Measurements from ENCODE around the gene SLX4IP.

The SLX4IP gene

DNA sequence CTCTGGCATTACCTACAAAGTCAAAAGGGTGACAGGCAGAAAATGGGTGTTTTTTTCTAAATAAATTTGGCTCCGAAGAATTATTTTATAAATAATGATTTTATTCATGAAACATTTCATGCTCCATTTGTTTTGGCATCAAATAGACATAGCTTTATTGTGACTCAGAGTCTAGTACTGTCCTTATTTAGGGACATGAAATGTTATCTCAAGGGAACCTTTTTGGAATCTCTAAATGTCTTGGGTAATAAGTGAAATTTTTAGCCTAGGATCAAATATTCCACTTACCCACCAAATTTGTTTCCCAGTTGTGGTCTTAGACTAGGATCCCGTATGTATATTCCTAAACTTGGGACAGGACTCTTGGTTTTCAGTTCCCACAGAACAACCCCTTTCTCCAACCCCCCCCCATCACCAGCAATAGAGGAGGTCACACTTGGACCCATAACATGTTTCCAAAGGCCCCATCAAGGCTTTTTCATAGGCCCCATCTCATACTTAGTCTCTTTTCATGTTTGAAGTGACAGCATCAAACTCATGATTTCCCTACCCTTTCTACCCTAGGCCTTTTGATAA is 156.9 kb downstream of the SLX4IP start:
- Histone ChIP-seq H3K4me1 (ENCODE audit: control insufficient read depth, insufficient read depth, low read length) (no peaks in the 10 kb centered on the region), H3K27ac (ENCODE audit: low read depth, low read length) (no peak overlapping the region), H3K9ac (ENCODE audit: low read depth, low read length) (no peak overlapping the region), H3K9me3 (ENCODE audit: control insufficient read depth, insufficient read depth, low read length) (no peaks in the 10 kb centered on the region), H3K27me3 (ENCODE audit: control insufficient read depth, insufficient read depth, low read length) (no peaks in the 10 kb centered on the region), H3K36me3 (ENCODE audit: control insufficient read depth, insufficient read depth, low read length) (no peaks in the 10 kb centered on the region), H3K4me3 (ENCODE audit: low read depth, low read length) (no peak overlapping the region)

DNA sequence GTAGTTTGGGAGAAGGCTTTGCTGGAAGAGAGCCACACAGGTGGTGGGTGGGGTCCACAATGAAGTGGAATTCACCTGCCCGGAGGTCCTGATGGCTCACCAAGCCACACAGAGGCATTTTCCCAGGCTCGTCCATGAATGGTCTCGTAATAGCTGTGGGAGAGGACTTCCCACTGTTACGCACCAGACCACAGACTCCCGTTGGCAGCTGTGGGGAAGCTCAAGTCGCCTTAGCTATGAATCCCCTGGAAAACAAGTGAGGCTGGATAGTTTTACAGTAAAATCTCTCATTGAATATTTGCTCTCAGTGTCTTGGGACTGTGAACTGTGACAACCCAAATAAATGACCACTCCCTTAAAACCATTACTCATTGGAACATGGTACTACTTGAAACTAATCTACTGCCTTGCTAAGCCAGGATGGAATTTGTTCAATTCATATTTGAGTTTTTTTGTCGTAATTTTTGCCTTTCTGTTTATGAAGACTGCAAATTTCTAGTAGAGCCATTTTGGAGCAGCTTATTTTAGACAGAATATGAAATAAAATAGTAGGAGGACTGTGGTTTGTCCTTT is 159.3 kb downstream of the SLX4IP start:
- Histone ChIP-seq H3K9ac (ENCODE audit: low read depth, low read length) (no peak overlapping the region), H3K9me3 (ENCODE audit: control insufficient read depth, insufficient read depth, low read length) (no peaks in the 10 kb centered on the region), H3K27me3 (ENCODE audit: control insufficient read depth, insufficient read depth, low read length) (no peaks in the 10 kb centered on the region), H3K4me1 (ENCODE audit: control insufficient read depth, insufficient read depth, low read length) (no peaks in the 10 kb centered on the region), H3K4me3 (ENCODE audit: low read depth, low read length) (no peak overlapping the region), H3K27ac (ENCODE audit: low read depth, low read length) (no peak overlapping the region), H3K36me3 (ENCODE audit: control insufficient read depth, insufficient read depth, low read length) (no peaks in the 10 kb centered on the region)

DNA sequence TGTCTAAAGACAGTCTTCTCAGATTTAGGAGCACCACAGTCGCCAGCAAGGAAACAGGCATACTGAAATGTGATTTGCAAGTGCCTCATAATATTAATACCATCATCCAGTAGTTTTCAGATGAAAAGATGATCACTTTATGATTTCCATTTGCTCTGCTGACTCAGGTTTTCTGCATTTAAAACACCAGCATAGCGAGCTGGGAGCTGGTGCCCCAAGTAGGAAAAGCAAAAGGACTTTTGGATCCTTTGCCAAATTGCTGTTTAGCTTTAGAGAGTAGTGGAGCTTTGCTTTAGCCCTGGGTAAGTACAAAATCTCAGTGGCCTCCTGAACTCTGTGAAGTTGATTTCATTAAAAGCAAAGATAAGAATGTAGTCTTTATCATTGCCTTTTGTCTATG is 160.2 kb downstream of the SLX4IP start:
- H3K4me3 ChIP-seq (ENCODE audit: low read depth, low read length) = no peak overlapping the region
- H3K36me3 ChIP-seq (ENCODE audit: control insufficient read depth, insufficient read depth, low read length) = no peaks in the 10 kb centered on the region
- H3K27me3 ChIP-seq (ENCODE audit: control insufficient read depth, insufficient read depth, low read length) = no peaks in the 10 kb centered on the region
- no peaks in the 10 kb centered on the region for H3K9me3 ChIP-seq (ENCODE audit: control insufficient read depth, insufficient read depth, low read length)
- no peak overlapping the region for H3K9ac ChIP-seq (ENCODE audit: low read depth, low read length)
- no peaks in the 10 kb centered on the region for H3K4me1 ChIP-seq (ENCODE audit: control insufficient read depth, insufficient read depth, low read length)
- H3K27ac ChIP-seq (ENCODE audit: low read depth, low read length) = no peak overlapping the region

DNA sequence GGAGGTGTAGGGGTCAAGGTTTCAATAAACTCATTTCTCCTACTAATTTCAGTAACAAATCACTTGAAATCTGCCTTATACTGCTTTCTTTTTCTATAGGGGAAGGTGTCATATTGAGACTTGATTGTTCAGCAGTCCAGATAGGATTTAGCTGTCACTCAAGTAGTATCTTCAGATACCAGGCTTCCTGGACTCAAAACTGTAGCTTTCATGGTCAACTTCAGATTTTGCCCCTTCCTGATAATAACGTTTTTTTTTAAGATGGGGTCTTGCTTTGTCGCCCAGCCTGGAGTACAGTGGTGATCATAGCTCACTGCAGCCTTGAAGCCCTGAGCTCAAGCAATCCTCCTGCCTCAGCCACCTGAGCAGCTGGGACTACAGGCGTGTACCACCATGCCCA is 160.9 kb downstream of the SLX4IP start:
- no peaks in the 10 kb centered on the region for H3K4me1 ChIP-seq (ENCODE audit: control insufficient read depth, insufficient read depth, low read length)
- no peaks in the 10 kb centered on the region for H3K9me3 ChIP-seq (ENCODE audit: control insufficient read depth, insufficient read depth, low read length)
- H3K27me3 ChIP-seq (ENCODE audit: control insufficient read depth, insufficient read depth, low read length) = no peaks in the 10 kb centered on the region
- H3K27ac ChIP-seq (ENCODE audit: low read depth, low read length) = no peak overlapping the region
- no peaks in the 10 kb centered on the region for H3K36me3 ChIP-seq (ENCODE audit: control insufficient read depth, insufficient read depth, low read length)
- H3K4me3 ChIP-seq (ENCODE audit: low read depth, low read length) = no peak overlapping the region
- no peak overlapping the region for H3K9ac ChIP-seq (ENCODE audit: low read depth, low read length)

DNA sequence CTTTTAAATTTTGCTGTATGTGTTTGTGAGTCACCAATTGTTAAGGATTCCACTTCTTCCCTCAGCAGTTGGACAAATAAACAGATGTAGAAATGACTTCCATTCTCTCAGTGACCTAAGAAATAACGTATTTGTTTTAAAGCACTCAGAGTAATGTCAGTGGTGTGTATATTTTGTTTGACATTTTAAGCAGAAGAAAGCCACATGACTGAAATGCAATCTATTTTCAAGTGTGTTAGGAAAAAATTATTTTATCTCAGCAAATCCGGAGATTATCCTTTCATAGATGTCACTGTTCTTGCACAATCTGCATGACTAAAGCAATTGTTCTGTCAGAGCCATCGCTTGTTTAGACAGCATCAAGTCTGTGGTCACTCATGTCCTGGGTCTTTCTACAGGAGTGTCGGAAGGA is 161.6 kb downstream of the SLX4IP start:
- no peaks in the 10 kb centered on the region for H3K4me1 ChIP-seq (ENCODE audit: control insufficient read depth, insufficient read depth, low read length)
- H3K4me3 ChIP-seq (ENCODE audit: low read depth, low read length) = no peak overlapping the region
- no peak overlapping the region for H3K27ac ChIP-seq (ENCODE audit: low read depth, low read length)
- H3K27me3 ChIP-seq (ENCODE audit: control insufficient read depth, insufficient read depth, low read length) = no peaks in the 10 kb centered on the region
- H3K9ac ChIP-seq (ENCODE audit: low read depth, low read length) = no peak overlapping the region
- H3K36me3 ChIP-seq (ENCODE audit: control insufficient read depth, insufficient read depth, low read length) = peaks cover 2% of the 10 kb centered on the region; the same call in 1 of the 2 replicates
- no peaks in the 10 kb centered on the region for H3K9me3 ChIP-seq (ENCODE audit: control insufficient read depth, insufficient read depth, low read length)

DNA sequence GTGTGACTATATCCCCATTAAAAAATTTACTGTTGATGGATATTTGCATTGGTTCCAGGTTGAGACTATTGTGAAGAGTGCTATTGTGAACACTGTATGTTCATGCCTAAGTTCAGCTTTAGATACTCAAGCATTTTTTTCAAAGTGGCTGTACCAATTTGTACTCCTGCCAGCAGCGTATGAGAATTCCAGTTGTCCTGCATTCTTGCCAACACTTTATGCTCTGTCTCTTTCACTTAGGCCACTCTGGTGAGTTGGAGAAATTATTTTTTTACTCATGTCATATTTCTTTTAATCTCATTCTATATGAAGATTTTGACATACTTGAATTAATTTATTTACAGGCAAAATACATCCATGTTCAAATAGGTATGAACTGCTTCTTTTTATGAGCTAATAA is 162.5 kb downstream of the SLX4IP start:
- Histone ChIP-seq H3K27me3 (ENCODE audit: control insufficient read depth, insufficient read depth, low read length) (no peaks in the 10 kb centered on the region), H3K4me1 (ENCODE audit: control insufficient read depth, insufficient read depth, low read length) (no peaks in the 10 kb centered on the region), H3K9me3 (ENCODE audit: control insufficient read depth, insufficient read depth, low read length) (no peaks in the 10 kb centered on the region), H3K27ac (ENCODE audit: low read depth, low read length) (no peak overlapping the region), H3K36me3 (ENCODE audit: control insufficient read depth, insufficient read depth, low read length) (peaks cover 4% of the 10 kb centered on the region; the same call in 1 of the 2 replicates), H3K9ac (ENCODE audit: low read depth, low read length) (no peak overlapping the region), H3K4me3 (ENCODE audit: low read depth, low read length) (no peak overlapping the region)

DNA sequence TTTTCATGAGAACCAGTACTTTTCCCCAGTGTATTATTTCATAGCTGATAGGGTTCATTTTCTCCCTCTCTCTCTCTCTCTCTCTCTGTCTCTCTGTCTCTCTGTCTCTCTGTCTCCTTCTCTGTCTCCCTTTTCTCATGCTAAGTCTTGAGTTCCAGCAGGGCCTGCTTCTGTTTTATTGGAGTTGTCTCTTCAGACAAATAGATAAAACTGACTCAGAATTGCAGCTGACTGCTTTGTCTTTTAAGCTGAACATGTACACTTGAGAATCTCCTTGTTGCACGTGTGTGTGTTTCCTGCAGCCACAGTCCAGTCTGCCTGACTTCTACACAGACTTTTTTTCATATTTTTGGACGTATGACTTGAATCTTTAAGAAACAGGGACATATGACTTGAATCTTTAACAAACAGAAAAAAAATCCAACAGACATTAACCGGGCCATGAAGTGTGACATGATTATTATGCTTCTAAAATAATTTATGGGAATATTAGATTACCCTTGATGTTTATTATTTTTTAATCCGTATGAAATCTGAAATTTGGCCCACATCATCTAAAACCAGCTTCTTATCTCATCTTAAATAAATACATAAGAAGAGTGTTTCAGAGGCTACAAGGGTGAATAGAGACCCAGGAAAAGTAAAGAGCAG is 167.2 kb downstream of the SLX4IP start:
- no peak overlapping the region for H3K9ac ChIP-seq (ENCODE audit: low read depth, low read length)
- H3K27ac ChIP-seq (ENCODE audit: low read depth, low read length) = no peak overlapping the region
- no peaks in the 10 kb centered on the region; the same call in 1 of the 2 replicates for H3K4me1 ChIP-seq (ENCODE audit: control insufficient read depth, insufficient read depth, low read length)
- no peaks in the 10 kb centered on the region for H3K9me3 ChIP-seq (ENCODE audit: control insufficient read depth, insufficient read depth, low read length)
- H3K27me3 ChIP-seq (ENCODE audit: control insufficient read depth, insufficient read depth, low read length) = no peaks in the 10 kb centered on the region
- peaks cover 4% of the 10 kb centered on the region; the same call in 1 of the 2 replicates for H3K36me3 ChIP-seq (ENCODE audit: control insufficient read depth, insufficient read depth, low read length)
- H3K4me3 ChIP-seq (ENCODE audit: low read depth, low read length) = no peak overlapping the region

DNA sequence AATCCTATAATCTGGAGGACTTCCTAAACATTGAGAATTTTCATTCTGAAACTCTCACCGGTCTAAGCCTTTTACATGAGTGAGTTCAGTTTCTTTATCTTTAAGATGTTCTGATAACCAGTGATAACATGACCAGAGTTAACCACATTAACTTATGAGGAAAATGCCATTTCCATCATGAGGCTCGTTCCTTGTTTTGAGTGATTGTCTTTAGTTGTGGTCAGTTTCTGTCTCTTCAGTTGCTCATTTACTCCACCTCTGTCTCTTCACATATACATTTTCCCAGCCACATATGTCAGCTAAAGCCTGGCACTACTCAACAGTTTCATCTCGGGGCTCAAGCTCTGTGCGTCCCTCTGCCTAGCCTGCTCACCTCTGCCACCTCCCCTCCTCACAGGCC is 168.3 kb downstream of the SLX4IP start:
- no peak overlapping the region for H3K4me3 ChIP-seq (ENCODE audit: low read depth, low read length)
- H3K9ac ChIP-seq (ENCODE audit: low read depth, low read length) = no peak overlapping the region
- H3K4me1 ChIP-seq (ENCODE audit: control insufficient read depth, insufficient read depth, low read length) = no peaks in the 10 kb centered on the region; the same call in 1 of the 2 replicates
- H3K27me3 ChIP-seq (ENCODE audit: control insufficient read depth, insufficient read depth, low read length) = no peaks in the 10 kb centered on the region
- no peaks in the 10 kb centered on the region for H3K9me3 ChIP-seq (ENCODE audit: control insufficient read depth, insufficient read depth, low read length)
- H3K36me3 ChIP-seq (ENCODE audit: control insufficient read depth, insufficient read depth, low read length) = peaks cover 4% of the 10 kb centered on the region; the same call in 1 of the 2 replicates
- no peak overlapping the region for H3K27ac ChIP-seq (ENCODE audit: low read depth, low read length)

DNA sequence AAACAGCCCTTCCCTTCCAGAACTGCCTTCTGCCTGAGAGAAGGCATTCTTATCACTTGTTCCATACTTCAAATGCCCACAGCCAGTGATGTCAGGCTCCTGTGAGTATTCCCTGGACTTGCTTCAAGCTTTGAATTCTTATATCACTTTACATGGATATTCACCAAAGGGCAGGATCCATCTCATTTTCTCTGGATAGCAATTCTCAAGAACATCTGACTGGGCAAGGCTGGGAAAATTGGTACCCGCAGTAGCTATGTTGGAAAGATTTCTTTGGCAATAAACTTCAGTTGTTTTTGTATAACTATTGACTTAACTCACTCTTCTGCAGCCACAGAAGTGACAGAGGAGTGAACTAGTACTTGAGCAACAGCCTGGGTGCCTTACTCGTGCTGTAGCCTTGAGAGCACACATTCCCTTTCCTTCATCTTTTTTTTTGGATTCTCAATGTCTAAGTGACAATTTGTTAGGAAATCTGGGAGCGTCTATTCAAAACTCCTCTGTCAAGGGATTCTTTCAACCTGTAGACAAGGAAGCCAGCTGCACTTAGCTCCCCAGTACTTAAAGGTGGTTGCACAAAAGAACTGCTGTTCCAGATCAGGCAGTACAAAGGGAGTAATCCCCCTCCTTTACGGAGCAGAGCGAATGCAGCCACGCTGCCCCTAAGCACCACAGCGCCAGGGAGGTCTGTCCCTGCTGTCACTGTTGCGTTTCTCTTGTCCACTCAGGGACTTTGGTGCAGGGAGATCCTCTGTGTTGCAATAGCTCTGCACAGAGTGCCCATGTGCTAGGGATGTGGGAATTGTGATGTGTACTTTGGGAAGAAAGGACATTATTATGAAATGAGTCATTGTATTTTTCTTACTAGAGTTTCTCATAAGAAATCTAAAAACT is 169.1 kb downstream of the SLX4IP start:
- no peaks in the 10 kb centered on the region for H3K9me3 ChIP-seq (ENCODE audit: control insufficient read depth, insufficient read depth, low read length)
- peaks cover 4% of the 10 kb centered on the region; the same call in 1 of the 2 replicates for H3K36me3 ChIP-seq (ENCODE audit: control insufficient read depth, insufficient read depth, low read length)
- no peaks in the 10 kb centered on the region for H3K27me3 ChIP-seq (ENCODE audit: control insufficient read depth, insufficient read depth, low read length)
- no peak overlapping the region for H3K4me3 ChIP-seq (ENCODE audit: low read depth, low read length)
- H3K27ac ChIP-seq (ENCODE audit: low read depth, low read length) = no peak overlapping the region
- H3K9ac ChIP-seq (ENCODE audit: low read depth, low read length) = no peak overlapping the region
- H3K4me1 ChIP-seq (ENCODE audit: control insufficient read depth, insufficient read depth, low read length) = no peaks in the 10 kb centered on the region; the same call in 1 of the 2 replicates

DNA sequence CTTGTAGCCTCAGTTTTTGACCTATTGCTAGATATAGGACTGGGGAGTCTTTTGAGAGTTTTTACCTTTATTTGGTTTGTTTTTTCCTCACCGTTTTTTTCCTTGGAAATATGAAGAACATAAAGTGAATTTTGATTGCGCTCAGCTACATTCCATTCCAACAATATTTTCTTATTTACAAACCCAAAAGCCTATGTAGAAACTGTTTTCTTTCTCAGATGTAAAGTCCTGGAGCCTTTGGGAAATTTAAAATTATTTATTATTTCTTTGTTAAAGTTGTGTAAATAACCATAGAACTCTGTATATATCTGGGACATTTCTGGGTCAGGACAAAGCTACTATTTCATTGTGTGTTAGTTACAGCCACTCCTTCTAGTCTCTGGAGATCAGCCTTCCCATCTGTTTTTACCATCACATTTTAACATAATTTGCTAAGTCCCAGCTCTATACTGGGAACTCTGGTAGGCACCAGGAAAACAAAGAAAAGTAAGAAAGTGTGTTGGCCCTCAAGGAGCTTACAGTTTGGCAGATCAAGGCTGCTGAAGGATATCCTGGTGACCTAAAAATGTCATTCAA is 169.8 kb downstream of the SLX4IP start:
- H3K36me3 ChIP-seq (ENCODE audit: control insufficient read depth, insufficient read depth, low read length) = peaks cover 4% of the 10 kb centered on the region; the same call in 1 of the 2 replicates
- no peak overlapping the region for H3K27ac ChIP-seq (ENCODE audit: low read depth, low read length)
- H3K9me3 ChIP-seq (ENCODE audit: control insufficient read depth, insufficient read depth, low read length) = no peaks in the 10 kb centered on the region
- H3K4me1 ChIP-seq (ENCODE audit: control insufficient read depth, insufficient read depth, low read length) = no peaks in the 10 kb centered on the region; the same call in 1 of the 2 replicates
- H3K27me3 ChIP-seq (ENCODE audit: control insufficient read depth, insufficient read depth, low read length) = no peaks in the 10 kb centered on the region
- H3K9ac ChIP-seq (ENCODE audit: low read depth, low read length) = no peak overlapping the region
- H3K4me3 ChIP-seq (ENCODE audit: low read depth, low read length) = no peak overlapping the region
